HG03342 (cell line): ENCODE measurements around the gene ECT2L.
"Not testable (repeated sequence)": the region's sequence is repeated elsewhere in the genome, so short reads cannot be mapped to it uniquely, and the experiment has no call there.

Experiments used
- ATAC-seq: cut with Tn5 transposase; IDR thresholded peaks from one replicate; pipeline ENCODE4 v1.9.1; 2021; ENCODE audit warnings: mild to moderate bottlenecking, moderate library complexity; ENCODE audit not compliant: unreplicated experiment

Gene ECT2L

DNA sequence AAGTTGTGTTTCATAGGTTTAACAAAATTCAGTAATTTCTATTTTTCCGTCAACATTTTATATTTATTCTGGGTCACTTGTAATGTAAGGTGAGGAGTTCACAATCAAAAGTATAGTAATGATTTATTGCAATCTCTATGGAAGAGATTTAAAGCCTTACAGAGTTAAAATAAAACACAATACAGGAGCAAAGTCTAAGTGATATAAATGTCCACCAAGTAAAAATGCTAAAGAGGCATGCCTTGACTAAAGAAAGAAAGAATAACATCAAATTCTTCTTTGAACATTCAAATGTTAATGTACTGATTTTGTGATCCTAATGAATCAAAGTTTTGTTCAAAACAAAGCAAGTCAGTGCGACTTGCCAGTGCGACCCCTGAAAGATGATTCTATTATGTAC, 130.7 kb downstream of the ECT2L start:
- no peak for ATAC-seq

DNA sequence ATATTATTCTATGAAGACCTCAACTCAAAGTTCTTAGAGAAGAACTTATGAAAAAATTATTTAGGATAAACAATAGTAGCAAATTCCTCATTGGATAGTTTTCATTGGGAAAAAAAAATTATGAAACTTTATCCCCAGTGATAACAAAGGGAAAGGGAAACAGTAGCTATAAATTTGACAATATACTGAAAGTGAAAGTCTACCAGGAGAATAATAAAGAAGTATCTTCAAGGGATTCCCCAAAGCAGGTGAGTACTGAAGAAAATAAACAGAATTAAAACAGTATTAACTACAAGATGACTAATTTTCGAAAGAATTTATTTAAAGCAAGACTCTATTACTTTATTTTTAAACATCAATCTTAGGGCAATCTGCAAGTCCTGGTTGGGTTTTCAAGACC, 135.8 kb downstream of the ECT2L start:
- ATAC-seq, result no peak

DNA sequence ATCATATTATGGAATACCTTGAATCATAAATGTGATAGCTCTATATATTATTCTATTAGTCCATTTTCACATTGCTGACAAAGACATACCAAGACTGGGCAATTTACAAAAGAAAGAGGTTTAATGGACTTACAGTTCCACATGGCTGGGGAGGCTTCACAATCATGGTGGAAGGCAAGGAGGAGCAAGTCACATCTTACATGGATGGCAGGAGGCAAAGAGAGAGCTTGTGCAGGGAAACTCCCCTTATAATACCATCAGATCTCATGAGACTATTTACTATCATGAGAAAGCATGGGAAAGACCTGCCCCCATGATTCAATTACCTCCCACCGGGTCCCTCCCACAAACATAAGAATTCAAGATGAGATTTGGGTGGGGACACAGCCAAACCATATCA, 141.0 kb downstream of the ECT2L start:
- not testable (repeated sequence) for ATAC-seq

DNA sequence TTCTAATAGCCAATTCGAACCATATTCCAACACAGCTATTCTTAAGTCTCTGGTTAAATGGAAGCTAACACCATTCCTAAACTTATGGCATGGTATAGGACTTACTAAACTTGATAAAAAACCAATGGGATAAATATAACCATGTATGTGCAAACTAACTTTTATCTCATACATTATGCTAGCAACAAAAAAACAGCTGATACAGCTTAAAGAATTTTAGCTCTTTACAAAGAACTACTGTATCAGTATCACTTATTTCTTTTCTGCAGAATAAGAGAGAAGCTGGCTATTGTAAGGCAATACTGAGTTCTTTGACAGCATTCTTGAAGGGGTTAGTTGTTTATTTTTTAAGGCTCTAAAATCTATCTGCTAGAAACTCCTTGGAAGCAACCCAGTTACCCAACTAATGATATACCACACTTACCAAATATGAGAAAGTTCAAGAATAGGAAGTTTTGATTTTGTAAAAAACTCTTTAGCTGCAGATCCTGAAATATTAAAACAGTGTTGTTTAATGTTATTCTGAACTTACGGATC, 147.3 kb downstream of the ECT2L start:
- ATAC-seq, result no peak

DNA sequence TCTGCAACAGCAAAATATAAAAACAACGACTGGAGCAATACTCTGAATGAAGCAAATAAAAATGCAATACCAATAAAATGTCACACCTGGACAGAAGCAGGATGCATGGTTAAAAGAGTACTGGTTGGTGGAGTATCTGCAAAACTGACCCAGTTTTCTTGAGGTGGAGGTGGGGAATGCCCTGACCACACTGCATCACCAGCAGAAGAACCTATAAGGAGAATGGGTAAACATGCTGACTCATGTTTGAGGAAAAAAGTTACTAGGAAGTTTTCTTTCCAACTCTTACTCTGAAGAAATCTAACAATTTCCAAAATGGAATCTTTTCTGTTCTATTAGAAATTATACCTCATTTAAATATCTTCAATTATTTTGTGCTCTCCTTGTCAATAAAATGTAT, 148.5 kb downstream of the ECT2L start:
- ATAC-seq, result peak; percentile 59

DNA sequence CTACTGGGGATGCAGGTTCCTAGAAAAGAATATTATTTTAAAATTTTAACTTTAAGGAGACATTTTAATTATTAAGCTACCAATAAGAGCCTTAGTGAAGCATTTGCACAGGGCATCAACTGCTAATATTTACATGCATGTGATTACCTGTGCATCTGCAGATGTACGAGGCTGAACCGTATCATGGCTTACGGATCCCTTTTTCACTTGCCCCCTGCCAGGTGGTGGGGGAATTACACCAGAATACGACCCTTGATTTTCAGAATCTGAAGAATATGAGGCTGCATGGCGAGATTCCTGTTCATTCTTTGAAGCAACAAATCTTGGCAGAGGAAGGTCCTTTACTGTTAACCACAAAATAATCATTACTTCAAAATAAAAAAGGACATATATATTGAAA, 149.5 kb downstream of the ECT2L start:
- ATAC-seq, result no peak

DNA sequence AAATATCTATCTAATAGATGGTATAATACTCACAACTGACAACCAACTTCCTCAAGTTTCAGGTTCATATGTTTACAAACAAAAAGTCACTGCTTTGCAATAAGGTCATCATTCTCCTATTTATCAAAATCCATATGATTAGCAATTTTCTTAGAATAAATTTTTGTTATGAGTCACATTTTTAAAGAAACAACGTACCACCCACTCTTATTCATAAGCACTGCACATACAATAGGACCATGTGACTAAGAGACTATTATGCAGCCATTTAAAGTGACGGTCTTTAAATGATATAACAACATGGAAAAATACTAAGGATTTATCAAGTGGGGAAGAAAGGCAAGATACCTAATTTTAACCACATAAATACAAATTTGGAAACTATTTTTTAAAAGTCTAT, 152.1 kb downstream of the ECT2L start:
- ATAC-seq, result no peak

DNA sequence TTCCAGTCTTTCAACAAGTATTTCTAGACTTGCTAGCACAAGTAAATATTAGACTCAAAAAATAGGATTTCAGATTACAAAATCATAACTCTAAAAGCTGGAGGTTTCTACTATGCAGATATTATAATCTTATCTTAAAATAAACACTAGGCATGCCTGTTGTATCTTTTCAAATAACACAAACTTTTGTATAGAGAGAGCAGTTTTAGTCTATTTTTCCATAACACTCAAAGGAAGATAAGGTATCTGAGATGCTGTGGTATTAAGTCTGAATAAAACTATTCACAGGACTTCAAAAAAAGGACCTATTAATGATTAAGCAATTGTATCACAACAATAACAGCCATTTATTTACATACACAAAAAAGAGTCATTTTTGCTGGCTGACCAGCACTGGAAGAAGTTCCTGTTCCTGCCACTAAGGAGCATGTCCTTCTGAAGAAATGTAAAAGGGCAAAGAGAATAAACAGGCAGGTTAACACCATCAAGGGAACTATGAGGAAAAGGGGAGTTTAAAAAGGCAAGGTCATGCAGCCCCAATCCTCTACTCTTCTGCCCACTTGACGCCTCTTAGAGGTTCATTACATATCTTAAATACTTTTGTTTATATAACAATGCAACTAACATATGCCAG, 152.8 kb downstream of the ECT2L start:
- ATAC-seq, result no peak

DNA sequence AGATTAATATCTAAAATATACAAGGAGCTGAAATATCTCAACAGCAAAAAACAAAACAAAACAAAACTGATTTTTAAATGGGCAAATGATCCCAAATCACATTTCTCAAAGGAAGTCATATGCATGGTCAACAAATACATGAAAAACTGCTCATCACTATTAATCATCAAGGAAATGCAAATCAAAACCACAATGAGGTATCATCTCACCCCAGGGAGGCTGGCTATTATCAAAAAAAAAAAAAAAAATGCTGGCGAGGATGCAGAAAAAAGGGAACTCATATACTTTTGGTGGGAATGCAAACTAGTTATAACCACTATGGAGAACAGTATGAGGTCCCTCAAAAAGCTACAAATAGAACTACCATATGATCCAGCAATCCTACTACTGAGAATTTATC, 157.6 kb downstream of the ECT2L start:
- peak; percentile 47 for ATAC-seq
